Stimulated activated CD8-positive, alpha-beta memory T cell treated with anti-CD3 and anti-CD28 coated beads, Interleukin-4, amount 100 ng/mL, for 48 hours (primary cell): ENCODE data around the gene CCL1.
"Not testable (repeated sequence)": the region's sequence is repeated elsewhere in the genome, so short reads cannot be mapped to it uniquely, and the experiment has no call there.

ENCODE experiments used
- DNase-seq: peaks from one replicate; pipeline ENCODE4 v3.0.0-alpha.2; 2020

Gene CCL1

GRCh38 chr17:34357398-34357797 lies 5.6 kb downstream of the CCL1 start:
- DNase-seq, result no peak

- no peak for DNase-seq
Observed at GRCh38 chr17:34356194-34356593, 6.8 kb downstream of the CCL1 start, which contains the start of gene CCL13. CCL13 (plus strand) TSS chr17:34356480; CDS start chr17:34356527, 47 bp downstream.

- DNase-seq, result no peak
Observed at GRCh38 chr17:34354637-34355036, 8.4 kb downstream of the CCL1 start.

DNA sequence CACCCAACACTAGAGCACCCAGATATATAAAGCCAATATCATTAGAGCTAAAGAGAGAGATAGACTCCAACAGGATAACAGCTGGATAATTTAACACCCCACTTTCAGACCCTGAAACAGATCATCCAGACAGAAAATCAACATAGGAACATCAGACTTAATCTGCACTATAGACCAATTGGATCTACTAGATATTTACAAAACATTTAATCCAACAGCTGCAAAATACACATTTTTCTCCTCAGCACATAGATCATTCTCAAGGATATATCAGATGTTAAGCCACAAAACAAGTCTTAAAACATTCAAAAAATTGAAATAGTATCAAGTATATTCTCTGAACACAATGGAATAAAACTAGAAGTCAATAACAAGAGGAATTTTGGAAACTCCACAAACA lies 10.8 kb downstream of the CCL1 start:
- DNase-seq, result no peak

GRCh38 chr17:34351096-34351495 lies 11.9 kb downstream of the CCL1 start:
- DNase-seq, result no peak

DNA sequence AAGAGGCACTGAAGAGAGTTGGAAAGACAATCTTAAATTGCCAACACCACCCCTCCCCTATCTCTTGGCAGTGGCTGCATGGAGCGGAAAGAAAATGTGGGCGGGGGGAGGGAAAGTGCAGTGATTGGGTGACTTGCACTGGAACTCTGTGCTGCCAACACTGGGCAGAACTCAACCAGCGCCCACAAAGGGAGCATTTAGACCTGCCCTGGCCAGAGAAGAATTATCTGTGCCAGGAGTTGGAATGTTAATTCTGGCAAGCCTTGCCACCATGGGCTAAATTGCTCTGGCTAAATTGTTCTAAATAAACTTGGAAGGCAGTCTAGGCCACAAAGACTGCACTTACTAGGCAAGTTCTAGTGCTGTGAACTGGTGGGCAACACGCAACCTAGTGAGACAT lies 13.3 kb downstream of the CCL1 start:
- DNase-seq, result no peak

DNA sequence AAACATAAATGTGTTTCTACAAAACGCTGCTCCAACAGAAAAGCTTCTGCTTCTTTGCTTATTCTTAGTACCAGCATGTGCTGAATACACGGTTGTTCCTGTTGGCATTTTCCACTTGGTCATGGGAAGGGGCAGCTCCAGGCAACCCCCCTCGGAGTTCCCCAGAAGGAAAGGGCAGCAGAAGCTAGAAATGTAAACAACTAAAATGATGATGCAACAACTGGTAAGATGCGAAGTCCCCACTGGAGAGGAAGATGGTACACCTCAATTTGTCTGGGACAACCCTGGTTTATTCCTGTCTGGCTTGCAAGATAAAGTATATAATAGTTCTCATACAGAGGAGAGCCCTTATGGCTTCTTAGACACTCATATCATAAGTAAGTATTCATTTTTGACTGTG lies 16.0 kb downstream of the CCL1 start:
- no peak for DNase-seq

DNA sequence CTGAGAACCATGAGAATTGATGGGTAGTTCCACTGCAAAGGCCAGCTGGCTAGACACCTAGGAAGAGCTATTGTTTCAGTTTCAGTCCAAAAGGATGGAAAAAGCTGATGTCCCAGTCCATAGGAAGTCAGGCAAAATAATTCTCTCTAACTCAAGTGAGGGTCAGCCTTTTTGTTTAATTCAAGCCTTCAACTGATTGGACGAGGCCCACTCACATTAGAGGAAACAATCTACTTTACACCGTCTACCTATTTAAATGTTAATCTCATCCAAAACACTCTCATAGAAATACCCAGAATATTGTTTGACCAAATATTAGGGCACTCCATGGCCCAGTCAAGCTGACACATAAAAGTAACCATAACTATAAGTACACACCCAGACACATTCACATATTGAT lies 21.1 kb downstream of the CCL1 start:
- DNase-seq, result no peak

DNA sequence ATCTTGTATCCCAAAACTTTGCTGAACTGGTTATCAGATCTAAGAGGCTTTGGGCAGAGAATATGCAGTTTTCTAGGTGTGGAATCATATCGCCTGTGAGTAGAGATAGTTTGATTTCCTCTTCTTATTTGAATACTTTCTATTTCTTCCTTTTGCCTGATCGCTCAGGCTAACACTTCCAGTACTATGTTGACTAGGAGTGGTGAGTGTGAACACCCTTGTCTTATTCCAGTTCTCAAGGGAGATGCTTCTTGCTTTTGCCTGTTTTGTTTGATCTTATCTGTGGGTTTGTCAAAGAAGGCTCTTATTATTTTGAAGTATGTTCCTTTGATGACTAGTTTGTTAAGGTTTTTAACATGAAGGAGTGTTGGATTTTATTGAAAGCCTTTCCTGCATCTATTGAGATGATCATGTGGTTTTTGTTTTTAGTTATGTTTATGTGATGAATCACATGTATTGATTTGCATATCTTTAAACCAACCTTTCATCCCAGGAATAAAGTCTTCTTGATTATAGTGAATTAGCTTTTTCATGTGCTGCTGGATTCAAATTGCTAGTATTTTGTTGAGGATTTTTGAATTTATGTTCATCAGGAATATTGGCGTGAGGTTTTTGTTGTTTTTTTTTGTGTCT lies 23.8 kb downstream of the CCL1 start:
- no peak for DNase-seq

- DNase-seq, result no peak
Observed at GRCh38 chr17:34337701-34338100, 25.3 kb downstream of the CCL1 start.

DNA sequence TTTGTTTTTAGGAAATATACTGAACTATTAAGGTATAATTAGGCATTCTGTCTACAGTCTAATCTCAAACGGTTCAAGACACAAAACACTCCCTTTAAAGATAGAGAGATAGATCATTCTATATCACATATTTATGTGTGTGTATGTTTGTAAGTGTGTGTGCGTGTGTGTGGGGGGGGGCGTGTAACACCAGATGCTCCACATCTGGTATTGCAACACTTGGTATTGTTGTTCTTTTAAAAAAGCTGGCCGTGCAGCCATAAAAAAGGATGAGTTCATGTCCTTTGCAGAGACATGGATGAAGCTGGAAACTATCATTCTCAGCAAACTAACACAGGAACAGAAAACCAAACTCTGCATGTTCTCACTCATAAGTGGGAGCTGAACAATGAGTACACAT lies 35.5 kb downstream of the CCL1 start:
- DNase-seq, result not testable (repeated sequence)

GRCh38 chr17:34321964-34322363 lies 41.1 kb downstream of the CCL1 start:
- DNase-seq, result no peak

GRCh38 chr17:34319039-34319483 lies 44.0 kb downstream of the CCL1 start, which contains the start of gene CCL8:
CCL8 (plus strand) TSS chr17:34319435; CDS start chr17:34319502, 67 bp downstream.
- no peak for DNase-seq

- DNase-seq, result peak; percentile 36
Observed at GRCh38 chr17:34318474-34318873, 44.6 kb downstream of the CCL1 start.

DNA sequence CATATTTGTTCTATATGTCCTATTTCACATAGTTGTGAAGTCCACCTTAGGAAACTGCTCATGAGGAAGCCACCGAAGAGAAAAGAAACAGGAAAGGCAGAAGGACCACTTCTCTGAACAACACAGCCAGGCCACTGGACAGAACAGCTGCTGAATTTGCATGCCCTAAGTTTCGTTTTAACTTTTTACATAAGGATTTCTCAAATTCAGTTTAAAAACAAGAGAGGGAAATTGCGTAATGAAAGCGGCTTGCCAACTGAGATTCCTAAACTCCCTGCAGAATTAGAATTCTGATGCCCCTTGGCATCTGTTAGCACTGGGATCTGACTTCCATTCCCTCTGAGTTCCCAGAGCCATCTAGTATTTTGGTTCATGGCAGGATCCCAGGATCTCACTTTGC lies 48.8 kb downstream of the CCL1 start:
- no peak for DNase-seq

DNA sequence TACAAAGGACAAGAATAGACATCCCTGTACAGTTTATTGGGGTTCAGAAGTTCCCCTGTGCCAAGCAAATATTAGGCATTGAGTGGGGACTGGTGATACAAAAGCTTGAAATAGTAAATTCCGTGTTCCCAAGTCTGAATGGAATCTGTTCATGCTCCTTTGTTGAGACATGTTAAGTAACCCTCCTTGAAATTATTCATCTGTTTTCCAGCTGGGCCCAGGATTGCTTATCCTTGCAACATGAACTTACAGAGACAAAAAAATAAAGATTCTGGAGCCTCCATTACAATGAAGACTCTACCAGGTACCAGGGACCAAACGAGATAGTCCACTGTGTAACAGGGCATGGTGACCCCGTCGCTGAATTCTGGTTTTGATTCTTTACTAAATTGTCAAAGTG lies 49.9 kb downstream of the CCL1 start:
- DNase-seq, result no peak

DNA sequence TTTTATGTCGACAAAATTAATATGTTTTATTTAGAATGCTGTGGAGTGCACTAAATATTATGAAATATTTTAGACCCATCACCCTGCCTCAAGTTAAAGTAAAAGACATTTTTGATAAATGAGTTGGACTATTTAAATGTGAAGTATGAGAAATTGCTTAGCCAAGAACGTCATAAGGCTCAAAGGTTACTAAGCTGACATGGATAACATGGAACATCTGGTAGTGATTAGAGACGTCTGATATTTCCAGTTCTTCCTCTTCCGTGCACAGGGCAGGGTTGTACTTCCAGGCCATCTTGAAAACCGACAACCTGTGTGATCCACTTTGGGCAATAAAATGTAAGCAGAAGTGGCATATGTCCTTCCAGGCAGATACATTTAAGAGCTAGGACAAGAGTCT lies 51.0 kb downstream of the CCL1 start:
- DNase-seq, result no peak

DNA sequence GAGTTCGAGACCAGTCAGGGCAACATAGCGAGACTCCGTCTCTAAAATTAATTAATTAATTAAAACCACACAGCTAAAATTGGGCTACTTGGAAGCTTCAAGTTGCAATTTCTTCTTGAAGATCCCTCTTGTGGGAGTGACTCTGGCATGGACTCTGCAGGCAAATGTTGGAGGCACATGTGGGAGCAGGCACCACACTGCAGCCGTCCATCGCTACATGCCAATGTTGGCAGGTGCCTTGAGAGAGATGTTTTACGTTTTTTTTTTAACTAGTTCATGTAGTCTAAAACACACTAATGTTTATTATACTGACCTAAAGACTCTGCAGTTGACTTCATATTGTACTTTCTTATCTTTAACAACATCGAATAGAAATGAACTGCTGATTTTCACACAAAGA lies 51.7 kb downstream of the CCL1 start:
- DNase-seq, result no peak
